ENCODE results near the gene LAPTM5.

The LAPTM5 gene, protein sequence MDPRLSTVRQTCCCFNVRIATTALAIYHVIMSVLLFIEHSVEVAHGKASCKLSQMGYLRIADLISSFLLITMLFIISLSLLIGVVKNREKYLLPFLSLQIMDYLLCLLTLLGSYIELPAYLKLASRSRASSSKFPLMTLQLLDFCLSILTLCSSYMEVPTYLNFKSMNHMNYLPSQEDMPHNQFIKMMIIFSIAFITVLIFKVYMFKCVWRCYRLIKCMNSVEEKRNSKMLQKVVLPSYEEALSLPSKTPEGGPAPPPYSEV

DNA sequence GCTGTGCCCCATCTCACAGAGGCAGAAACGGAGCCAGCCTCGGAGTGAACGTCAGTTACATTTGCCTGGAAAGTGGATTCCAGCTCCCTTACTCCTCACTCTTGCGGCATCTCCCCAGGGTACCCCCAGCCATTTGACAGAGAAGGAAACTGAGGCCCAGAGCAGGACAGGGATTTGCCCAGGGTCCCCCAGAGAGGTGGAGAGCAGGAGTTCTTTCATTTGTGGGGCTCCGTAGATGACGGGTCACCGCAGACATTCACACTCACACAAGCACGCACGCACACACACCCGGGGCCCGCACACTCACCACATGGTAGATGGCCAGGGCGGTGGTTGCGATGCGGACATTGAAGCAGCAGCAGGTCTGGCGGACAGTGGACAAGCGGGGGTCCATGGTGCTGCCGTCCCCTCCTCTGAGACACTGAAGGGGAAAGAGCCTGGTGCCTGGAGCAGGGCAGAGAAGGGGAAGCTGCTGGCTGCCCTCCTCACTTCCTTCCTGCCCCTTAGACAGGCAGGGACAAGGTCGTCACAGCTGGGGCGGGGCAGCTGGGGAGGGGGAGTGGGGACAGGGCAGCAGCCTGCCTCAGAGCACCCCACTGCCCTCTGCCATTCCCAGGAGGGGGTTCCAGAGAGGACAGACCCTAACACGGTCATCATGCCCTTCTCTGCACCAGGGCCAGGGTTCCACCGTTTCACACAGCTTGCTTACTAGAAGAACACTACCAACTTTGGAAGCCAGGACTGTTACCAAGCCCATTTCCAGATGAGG, at the start of gene LAPTM5:
Gene LAPTM5 (minus strand): TSS at position 423 of the 769 bp plus-strand sequence. CDS start 29 bp downstream, at position 394.
- Histone ChIP-seq H3K4me3 (ENCODE audit: low read length) (peak within 1 kb of the TSS; percentile 51), H3K27me3 (ENCODE audit: control insufficient read depth, insufficient read depth, low read length) (no peaks in the 10 kb centered on the region), H3K4me1 (ENCODE audit: control insufficient read depth, insufficient read depth, low read length) (peaks cover 3% of the 10 kb centered on the region), H3K9ac (ENCODE audit: low read length) (peak within 1 kb of the TSS; percentile 57), H3K27ac (ENCODE audit: low read depth, low read length) (peak within 1 kb of the TSS; percentile 54), H3K36me3 (ENCODE audit: control insufficient read depth, insufficient read depth, low read length) (no peaks in the 10 kb centered on the region)

DNA sequence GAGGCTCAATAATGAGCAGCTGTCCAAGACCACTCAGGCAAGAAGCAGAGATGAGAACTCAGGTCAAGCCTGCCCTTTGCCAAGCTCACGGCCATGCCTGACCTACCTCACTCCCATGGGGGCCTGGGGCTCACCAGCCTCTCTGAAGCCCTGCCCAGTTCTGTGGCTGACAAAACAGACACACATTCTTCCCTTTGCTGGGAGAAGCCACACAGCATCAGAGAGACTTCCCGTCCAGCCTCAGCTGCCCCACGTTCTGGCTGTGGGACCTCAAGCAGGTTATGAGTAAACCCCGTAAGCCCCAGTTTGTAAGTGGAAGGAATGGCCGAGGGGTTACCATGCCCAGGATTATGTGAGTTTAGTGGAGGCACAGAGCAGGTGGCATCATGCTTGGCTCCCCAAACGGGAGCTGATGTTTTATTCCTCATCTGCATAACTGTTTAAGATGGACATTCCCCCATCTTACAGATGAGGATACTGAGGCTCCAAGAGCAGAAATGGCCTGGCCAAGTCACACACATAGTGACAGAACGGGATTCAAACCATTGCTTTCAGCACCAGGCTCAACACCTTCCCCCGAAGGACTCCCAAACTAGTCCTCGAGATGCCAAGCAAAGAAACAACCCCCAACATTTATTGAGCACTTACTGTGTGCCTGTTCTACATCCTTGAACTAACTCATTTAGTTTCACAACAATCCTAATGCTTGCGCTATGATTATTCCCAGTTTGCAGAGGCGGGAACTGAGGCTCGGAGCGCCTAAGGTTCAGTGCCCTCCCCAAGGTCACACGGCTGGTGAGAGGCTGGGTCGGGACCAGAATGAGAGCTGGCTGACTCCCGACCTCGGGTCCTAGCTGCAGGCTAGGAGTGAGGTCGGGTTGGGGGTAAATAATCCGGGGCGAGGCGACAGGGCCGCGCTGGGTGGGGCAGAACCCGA, 49.1 kb upstream of the LAPTM5 start:
- no peaks in the 10 kb centered on the region for H3K27me3 ChIP-seq (ENCODE audit: control insufficient read depth, insufficient read depth, low read length)
- H3K4me3 ChIP-seq (ENCODE audit: low read length): no peak overlapping the region
- no peaks in the 10 kb centered on the region for H3K36me3 ChIP-seq (ENCODE audit: control insufficient read depth, insufficient read depth, low read length)
- peaks cover 36% of the 10 kb centered on the region for H3K4me1 ChIP-seq (ENCODE audit: control insufficient read depth, insufficient read depth, low read length)
- no peak overlapping the region for H3K9ac ChIP-seq (ENCODE audit: low read length)
- H3K27ac ChIP-seq (ENCODE audit: low read depth, low read length): peak overlapping the region; percentile 41

DNA sequence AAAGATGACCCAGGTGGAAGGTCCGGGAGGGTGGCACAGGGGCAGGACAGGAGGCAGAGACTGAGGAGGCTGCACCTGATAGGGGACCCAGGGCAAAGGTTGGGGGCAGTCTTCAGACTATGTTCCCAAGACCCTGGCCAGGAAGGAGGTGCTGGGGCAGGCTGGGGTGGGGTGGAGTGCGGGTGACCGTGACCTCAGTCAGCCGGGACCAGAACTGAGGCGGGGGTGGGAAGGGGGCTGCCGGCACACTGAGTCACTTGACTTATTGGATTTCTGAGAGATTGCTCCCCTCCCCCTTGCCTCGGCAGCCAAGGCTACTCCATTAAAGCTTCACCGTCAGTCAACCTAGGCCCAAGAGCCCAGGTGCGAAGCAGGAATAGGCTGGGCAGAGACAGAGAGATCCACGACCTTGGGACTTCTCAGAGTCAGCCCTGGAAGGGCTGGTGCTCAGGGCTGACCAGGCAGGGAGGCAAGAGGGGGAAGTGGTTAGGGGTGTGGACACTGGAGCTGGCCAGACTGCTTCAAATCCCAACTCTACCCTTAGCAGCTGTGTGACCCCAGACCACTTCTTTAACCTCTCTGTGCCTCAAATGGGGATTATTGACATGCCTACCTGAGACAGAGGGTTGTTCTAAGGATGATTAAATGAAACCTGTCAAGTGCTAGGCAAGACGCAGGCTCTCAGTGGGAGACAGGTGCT, 47.9 kb upstream of the LAPTM5 start:
- H3K36me3 ChIP-seq (ENCODE audit: control insufficient read depth, insufficient read depth, low read length): no peaks in the 10 kb centered on the region
- peaks cover 31% of the 10 kb centered on the region for H3K4me1 ChIP-seq (ENCODE audit: control insufficient read depth, insufficient read depth, low read length)
- H3K9ac ChIP-seq (ENCODE audit: low read length): no peak overlapping the region
- H3K27ac ChIP-seq (ENCODE audit: low read depth, low read length): peak overlapping the region; percentile 3
- no peaks in the 10 kb centered on the region for H3K27me3 ChIP-seq (ENCODE audit: control insufficient read depth, insufficient read depth, low read length)
- H3K4me3 ChIP-seq (ENCODE audit: low read length): no peak overlapping the region

DNA sequence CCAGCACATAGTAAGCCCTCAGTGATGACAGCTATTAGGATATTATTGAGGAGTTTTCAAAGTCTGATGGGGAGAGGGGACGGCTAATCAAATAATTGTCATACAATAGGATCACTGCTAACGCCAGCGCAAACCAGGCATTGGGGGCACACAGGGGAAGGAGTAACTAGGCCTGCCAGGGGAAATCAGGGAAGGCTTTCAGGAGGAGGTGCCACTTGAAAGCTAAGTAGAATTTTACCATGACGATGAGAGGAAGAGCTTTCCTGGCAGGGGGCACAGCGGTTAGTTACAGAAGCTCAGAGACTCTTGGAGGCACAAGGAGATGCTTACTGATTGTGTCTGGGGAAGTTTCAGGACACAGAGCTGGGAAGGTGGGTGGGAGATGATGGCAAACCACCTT, 47.2 kb upstream of the LAPTM5 start:
- Histone ChIP-seq H3K27ac (ENCODE audit: low read depth, low read length) (peak overlapping the region; percentile 3), H3K4me1 (ENCODE audit: control insufficient read depth, insufficient read depth, low read length) (peaks cover 24% of the 10 kb centered on the region), H3K9ac (ENCODE audit: low read length) (no peak overlapping the region), H3K36me3 (ENCODE audit: control insufficient read depth, insufficient read depth, low read length) (no peaks in the 10 kb centered on the region), H3K27me3 (ENCODE audit: control insufficient read depth, insufficient read depth, low read length) (no peaks in the 10 kb centered on the region), H3K4me3 (ENCODE audit: low read length) (no peak overlapping the region)

DNA sequence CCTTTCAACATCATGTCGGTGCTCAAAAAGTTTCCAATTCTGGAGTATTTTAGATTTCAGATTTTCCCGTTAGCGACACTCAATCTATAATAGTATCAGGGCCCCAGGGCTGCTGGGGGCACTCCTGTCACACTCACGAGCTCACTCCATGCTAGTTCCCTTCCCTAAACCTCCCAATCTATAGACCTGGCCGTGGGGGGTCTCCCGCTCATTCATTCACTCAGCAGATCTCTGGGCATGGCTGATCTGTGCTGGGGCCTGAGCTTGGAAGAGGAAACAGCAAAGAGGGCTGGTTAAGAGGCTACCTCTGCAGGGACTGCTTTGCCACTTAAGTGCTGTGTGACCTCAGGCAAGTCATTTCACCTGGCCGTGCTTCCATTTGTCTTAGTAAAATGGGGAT, 46.8 kb upstream of the LAPTM5 start:
- H3K36me3 ChIP-seq (ENCODE audit: control insufficient read depth, insufficient read depth, low read length): no peaks in the 10 kb centered on the region
- no peak overlapping the region for H3K9ac ChIP-seq (ENCODE audit: low read length)
- no peaks in the 10 kb centered on the region for H3K27me3 ChIP-seq (ENCODE audit: control insufficient read depth, insufficient read depth, low read length)
- no peak overlapping the region for H3K27ac ChIP-seq (ENCODE audit: low read depth, low read length)
- no peak overlapping the region for H3K4me3 ChIP-seq (ENCODE audit: low read length)
- H3K4me1 ChIP-seq (ENCODE audit: control insufficient read depth, insufficient read depth, low read length): peaks cover 20% of the 10 kb centered on the region

DNA sequence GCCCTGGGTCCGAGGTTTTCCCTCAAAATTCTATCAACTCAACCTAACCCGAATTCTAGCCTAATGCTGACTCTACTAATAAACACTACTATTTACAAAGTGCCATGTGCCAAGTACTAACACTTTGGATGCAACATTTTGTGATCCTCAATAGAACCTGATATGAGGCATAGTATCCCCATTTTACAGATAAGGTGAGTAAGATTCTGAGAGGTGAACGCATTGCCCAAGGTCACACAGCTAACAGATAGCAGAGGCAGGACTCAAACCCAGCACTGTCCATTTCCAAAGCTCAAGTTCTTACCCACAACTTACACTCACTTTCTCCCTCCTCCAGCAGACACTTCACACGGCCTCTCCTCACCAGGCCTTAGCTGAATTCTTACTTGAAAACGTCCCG, 46.0 kb upstream of the LAPTM5 start:
- no peak overlapping the region for H3K27ac ChIP-seq (ENCODE audit: low read depth, low read length)
- no peak overlapping the region for H3K4me3 ChIP-seq (ENCODE audit: low read length)
- no peaks in the 10 kb centered on the region for H3K27me3 ChIP-seq (ENCODE audit: control insufficient read depth, insufficient read depth, low read length)
- no peak overlapping the region for H3K9ac ChIP-seq (ENCODE audit: low read length)
- H3K4me1 ChIP-seq (ENCODE audit: control insufficient read depth, insufficient read depth, low read length): peaks cover 13% of the 10 kb centered on the region
- H3K36me3 ChIP-seq (ENCODE audit: control insufficient read depth, insufficient read depth, low read length): no peaks in the 10 kb centered on the region

DNA sequence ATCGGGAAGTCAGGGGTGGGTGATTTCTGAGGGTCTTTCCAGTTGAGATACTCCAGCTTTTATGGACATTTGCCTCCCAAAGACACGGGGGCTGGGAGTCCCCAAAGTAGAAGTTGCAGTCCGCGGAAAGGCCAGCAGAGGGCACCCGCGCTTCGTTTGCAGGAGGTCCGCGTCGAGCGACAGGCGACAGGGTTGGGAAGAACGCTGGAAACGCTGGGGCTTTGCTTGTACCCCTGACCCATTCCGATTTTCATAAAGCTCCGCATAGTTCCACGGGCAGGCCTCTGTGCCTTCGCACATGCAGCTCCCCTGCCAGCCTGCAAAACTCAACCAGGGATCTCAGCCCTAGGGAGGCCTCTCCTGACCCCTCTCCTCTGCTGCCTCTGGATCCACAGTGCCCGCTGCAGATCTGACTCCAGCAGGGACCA, 44.2 kb upstream of the LAPTM5 start:
- Histone ChIP-seq H3K4me3 (ENCODE audit: low read length) (peak overlapping the region; percentile 55), H3K36me3 (ENCODE audit: control insufficient read depth, insufficient read depth, low read length) (no peaks in the 10 kb centered on the region), H3K4me1 (ENCODE audit: control insufficient read depth, insufficient read depth, low read length) (peaks cover 7% of the 10 kb centered on the region), H3K27ac (ENCODE audit: low read depth, low read length) (peak overlapping the region; percentile 65), H3K27me3 (ENCODE audit: control insufficient read depth, insufficient read depth, low read length) (no peaks in the 10 kb centered on the region), H3K9ac (ENCODE audit: low read length) (no peak overlapping the region)

DNA sequence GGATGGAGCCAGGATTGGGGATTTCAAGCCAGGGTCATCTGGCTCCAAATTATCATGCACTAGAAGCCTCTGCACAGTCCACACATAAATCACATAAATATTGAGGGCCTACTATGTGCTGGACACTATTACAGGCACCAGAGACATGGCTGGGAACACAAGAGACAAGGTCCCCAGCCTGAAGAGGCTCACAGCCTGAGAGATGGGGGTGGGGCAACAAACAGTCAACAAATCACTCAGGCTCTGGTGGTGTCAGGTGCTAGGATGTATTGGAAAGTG, 41.6 kb upstream of the LAPTM5 start:
- peaks cover 7% of the 10 kb centered on the region for H3K4me1 ChIP-seq (ENCODE audit: control insufficient read depth, insufficient read depth, low read length)
- H3K27ac ChIP-seq (ENCODE audit: low read depth, low read length): no peak overlapping the region
- no peak overlapping the region for H3K9ac ChIP-seq (ENCODE audit: low read length)
- H3K36me3 ChIP-seq (ENCODE audit: control insufficient read depth, insufficient read depth, low read length): no peaks in the 10 kb centered on the region
- no peaks in the 10 kb centered on the region for H3K27me3 ChIP-seq (ENCODE audit: control insufficient read depth, insufficient read depth, low read length)
- no peak overlapping the region for H3K4me3 ChIP-seq (ENCODE audit: low read length)

DNA sequence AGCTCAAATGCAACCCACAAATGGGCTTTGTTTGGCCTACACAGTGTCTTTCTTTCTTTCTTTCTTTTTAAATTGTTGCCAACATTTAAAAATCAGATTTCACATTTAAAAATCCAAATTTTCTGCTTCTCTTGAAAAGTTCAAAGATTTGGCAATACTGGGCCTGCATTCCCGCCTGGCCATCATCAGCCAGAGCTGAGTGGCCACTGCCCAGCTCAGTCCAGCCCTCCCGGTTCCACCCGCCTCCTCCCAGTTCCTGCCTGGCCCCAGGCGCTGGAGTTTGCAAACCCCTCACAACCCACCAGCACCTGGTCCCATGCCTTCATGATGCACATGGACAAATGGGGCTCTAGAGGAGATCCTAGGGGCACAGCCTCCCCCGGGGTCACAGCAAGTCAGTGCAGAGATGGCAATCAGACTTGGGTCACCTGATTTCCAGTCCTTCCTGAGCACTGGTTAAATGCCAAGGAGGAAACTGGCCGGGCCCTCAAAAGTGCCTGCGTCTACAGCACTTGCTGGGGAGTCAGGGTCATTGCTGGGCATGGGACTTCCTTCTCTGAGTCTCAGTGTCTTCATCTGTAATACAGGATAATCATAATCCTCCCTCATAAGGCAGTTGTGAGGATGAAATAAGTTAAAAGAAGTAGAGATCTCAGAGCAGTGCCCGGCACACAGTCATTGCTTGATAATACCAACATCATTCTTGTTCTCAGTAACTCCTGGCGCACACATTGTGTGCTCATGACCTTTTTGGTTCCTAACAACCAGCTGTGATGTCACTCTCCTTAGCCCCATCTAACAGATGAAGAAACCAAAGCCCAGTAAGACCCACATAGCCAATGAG, 41.0 kb upstream of the LAPTM5 start:
- Histone ChIP-seq H3K36me3 (ENCODE audit: control insufficient read depth, insufficient read depth, low read length) (no peaks in the 10 kb centered on the region), H3K27ac (ENCODE audit: low read depth, low read length) (no peak overlapping the region), H3K4me1 (ENCODE audit: control insufficient read depth, insufficient read depth, low read length) (peaks cover 7% of the 10 kb centered on the region), H3K4me3 (ENCODE audit: low read length) (no peak overlapping the region), H3K9ac (ENCODE audit: low read length) (no peak overlapping the region), H3K27me3 (ENCODE audit: control insufficient read depth, insufficient read depth, low read length) (no peaks in the 10 kb centered on the region)

DNA sequence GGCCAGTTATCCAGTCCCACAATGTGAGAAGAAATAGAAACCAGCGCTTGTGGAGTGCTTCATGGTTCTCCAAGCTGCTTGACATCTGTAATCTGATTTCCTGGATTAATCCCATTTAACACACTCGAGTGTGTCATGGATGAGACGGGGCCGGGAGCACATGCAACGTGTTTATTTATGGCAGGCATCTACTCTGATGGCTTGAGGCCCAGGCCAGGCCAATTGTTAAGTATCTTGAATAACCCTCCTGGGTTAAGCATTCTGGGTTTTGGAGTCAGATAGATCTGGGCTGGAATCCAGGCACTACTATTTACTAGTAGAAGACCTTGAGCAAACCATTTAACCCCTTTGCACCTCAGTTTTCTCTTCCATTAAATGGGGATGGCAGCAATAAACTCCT, 37.5 kb upstream of the LAPTM5 start:
- Histone ChIP-seq H3K4me3 (ENCODE audit: low read length) (no peak overlapping the region), H3K9ac (ENCODE audit: low read length) (no peak overlapping the region), H3K4me1 (ENCODE audit: control insufficient read depth, insufficient read depth, low read length) (peaks cover 4% of the 10 kb centered on the region), H3K27ac (ENCODE audit: low read depth, low read length) (no peak overlapping the region), H3K27me3 (ENCODE audit: control insufficient read depth, insufficient read depth, low read length) (no peaks in the 10 kb centered on the region), H3K36me3 (ENCODE audit: control insufficient read depth, insufficient read depth, low read length) (no peaks in the 10 kb centered on the region)

DNA sequence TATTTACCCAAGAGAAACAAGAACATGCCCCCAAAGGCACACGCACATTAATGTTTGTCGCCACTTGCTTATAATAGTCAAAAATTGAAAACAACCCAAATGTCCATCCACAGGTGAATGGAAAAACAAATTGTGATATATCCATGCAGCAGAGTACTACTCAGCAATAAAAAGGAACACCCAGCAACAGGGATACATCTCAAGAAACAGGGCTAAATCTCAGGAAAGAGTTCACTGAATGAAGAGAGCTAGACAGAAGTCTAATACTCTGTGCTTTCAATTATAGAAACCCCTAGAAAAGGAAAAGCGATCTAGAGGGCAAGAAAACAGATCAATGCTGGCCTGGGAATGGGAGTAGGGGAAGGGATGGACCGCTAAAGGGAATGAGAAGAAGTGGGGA, 36.7 kb upstream of the LAPTM5 start:
- Histone ChIP-seq H3K27ac (ENCODE audit: low read depth, low read length) (no peak overlapping the region), H3K4me3 (ENCODE audit: low read length) (no peak overlapping the region), H3K36me3 (ENCODE audit: control insufficient read depth, insufficient read depth, low read length) (no peaks in the 10 kb centered on the region), H3K27me3 (ENCODE audit: control insufficient read depth, insufficient read depth, low read length) (no peaks in the 10 kb centered on the region), H3K4me1 (ENCODE audit: control insufficient read depth, insufficient read depth, low read length) (peaks cover 4% of the 10 kb centered on the region), H3K9ac (ENCODE audit: low read length) (no peak overlapping the region)

Data from rectal smooth muscle tissue (tissue), 1 donor.